Measurements from ENCODE around the gene PRSS23. TPM values are rescaled to one million over a fixed set of nuclear protein-coding genes. Genes with fewer than 3 reads are reported as not detected.
"Not testable (repeated sequence)": the region's sequence is repeated elsewhere in the genome, so short reads cannot be mapped to it uniquely, and the experiment has no call there.

The PRSS23 gene
- total and polyA plus RNA-seq, 12 donors = 3.3 to 32.9 (median 7.4) TPM

DNA sequence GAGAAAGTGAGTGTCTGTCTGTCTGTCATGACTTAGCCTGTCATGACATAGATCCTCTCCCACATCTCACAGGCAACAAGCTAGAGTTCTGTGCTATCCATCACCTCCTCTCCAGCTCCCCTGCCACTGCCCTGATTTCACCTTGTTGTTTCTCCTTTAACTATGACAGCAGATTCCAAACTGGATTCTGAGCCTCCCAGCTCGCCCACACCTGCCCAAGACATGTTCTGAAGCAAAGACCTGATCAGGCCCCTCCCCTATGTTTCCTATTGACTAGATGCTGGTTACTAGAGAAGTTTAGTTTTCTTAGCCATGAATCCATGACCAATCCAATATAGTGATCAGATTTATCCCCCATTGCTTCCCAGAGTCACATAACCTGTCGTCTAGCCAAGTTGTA is 15.4 kb downstream of the PRSS23 start:
- Histone ChIP-seq H3K36me3 (no peaks in the 10 kb centered on the region), H3K9me3 (no peaks in the 10 kb centered on the region), H3K27ac (peak overlapping the region in 3 of 10 donors; percentile 23 to 52 (median 31)), H3K4me1 (peaks cover 0 to 44% (median 10%) of the 10 kb centered on the region in 9 donors), H3K4me3 (no peak overlapping the region), H3K27me3 (no peaks in the 10 kb centered on the region)
- ATAC-seq = no peak
- TF ChIP-seq, protein P1, sequence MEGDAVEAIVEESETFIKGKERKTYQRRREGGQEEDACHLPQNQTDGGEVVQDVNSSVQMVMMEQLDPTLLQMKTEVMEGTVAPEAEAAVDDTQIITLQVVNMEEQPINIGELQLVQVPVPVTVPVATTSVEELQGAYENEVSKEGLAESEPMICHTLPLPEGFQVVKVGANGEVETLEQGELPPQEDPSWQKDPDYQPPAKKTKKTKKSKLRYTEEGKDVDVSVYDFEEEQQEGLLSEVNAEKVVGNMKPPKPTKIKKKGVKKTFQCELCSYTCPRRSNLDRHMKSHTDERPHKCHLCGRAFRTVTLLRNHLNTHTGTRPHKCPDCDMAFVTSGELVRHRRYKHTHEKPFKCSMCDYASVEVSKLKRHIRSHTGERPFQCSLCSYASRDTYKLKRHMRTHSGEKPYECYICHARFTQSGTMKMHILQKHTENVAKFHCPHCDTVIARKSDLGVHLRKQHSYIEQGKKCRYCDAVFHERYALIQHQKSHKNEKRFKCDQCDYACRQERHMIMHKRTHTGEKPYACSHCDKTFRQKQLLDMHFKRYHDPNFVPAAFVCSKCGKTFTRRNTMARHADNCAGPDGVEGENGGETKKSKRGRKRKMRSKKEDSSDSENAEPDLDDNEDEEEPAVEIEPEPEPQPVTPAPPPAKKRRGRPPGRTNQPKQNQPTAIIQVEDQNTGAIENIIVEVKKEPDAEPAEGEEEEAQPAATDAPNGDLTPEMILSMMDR (IDR thresholded peaks at IDR 0.05) = no peak
- DNase-seq = no peak
- WGBS, 2 donors = 79 to 95% methylated on average over 2 of the region's 2 CpGs
- intact Hi-C loops (cut with DNase I) = loop anchor here in 8 of 10 donors (2.0 to 10.0 kb wide), 6 partner anchors 193 to 961 kb away; partner anchors contain the start of gene CCDC83 (in 1 of the 8)

DNA sequence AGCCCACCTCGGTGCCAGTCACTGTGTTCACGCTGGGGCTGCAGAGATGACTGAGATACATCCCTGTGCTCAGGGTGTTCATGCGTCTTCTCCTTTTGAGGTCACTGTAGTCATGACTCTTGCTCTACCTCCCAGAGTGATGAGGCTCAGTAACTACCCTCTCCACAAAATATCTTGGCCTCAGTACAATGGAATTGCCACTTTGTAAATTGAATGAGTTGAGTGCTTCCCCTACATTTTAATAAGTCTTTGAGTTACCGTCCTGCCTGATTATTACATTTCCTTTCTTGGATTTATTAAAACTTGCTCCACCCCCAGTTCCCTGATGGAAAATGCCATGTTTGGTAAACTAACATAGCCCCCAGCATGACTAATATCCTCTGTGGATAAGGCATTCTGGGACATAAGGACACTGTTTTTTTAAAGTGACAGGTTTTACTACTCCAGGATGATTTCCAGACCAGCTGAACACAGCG is 15.9 kb downstream of the PRSS23 start:
- H3K4me3 ChIP-seq = no peak overlapping the region
- H3K36me3 ChIP-seq = no peaks in the 10 kb centered on the region
- peaks cover 0 to 44% (median 10%) of the 10 kb centered on the region in 9 donors for H3K4me1 ChIP-seq
- intact Hi-C loops (cut with DNase I) = loop anchor here in 8 of 10 donors (2.0 to 10.0 kb wide), 6 partner anchors 194 to 961 kb away; partner anchors contain the start of gene CCDC83 (in 1 of the 8)
- DNase-seq (no peak), ATAC-seq (peak in 6 of 8 donors; percentile 30 to 72 (median 46))
- WGBS, 2 donors = 72 to 76% methylated on average over 5 of the region's 5 CpGs
- TF ChIP-seq, protein P1 (IDR thresholded peaks at IDR 0.05) = no peak
- H3K27me3 ChIP-seq = no peaks in the 10 kb centered on the region
- H3K27ac ChIP-seq = peak overlapping the region in 4 of 10 donors; percentile 4 to 32 (median 22)
- H3K9me3 ChIP-seq = no peaks in the 10 kb centered on the region

DNA sequence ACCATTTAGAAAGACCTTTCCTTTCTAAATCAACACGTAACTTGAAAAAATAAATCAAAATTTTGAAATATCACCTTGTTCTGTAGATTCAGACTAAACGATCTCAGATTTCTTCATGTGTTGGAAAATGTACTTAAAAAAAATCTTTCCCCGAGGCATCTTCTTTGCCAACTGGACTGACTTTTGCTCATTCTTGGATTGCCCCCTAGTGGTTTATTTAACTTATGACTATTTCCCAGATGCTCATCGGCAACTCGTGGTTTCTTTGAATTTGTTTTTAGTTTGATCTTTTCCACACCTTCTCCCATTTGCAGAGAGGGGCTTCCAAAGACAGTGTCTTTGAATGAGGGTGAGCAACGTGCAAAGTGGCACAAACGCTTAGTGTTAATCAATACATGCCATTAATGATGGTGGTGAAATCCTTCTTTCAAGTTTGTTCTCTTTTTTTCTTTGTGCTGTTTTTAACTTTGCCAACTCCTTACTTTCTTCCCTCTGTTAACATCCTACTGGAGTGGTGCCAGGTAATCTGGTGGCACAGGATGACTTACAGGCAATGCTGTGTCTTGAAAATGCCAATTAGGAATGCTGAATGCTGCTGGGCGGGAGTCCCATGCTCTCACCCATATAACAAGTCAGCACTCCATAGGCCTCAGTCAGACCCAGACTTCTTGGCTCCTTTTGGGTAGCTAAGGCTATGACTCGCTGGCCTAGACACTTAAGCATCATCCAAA is 18.3 kb downstream of the PRSS23 start:
- TF ChIP-seq, protein P1 (IDR thresholded peaks at IDR 0.05) = peak; percentile 59 to 88 (median 80)
- Histone ChIP-seq H3K27me3 (no peaks in the 10 kb centered on the region), H3K4me1 (peaks cover 0 to 44% (median 10%) of the 10 kb centered on the region in 9 donors), H3K27ac (no peak overlapping the region), H3K36me3 (no peaks in the 10 kb centered on the region), H3K4me3 (no peak overlapping the region), H3K9me3 (no peaks in the 10 kb centered on the region)
- WGBS, 2 donors = 13 to 14% methylated on average over 9 of the region's 9 CpGs
- ATAC-seq (peak in 7 of 8 donors; percentile 35 to 63 (median 45)), DNase-seq (peak in 1 of 2 donors; percentile 20)
- intact Hi-C loops (cut with DNase I) = loop anchor here (1.0 to 10.0 kb wide), 8 partner anchors 196 to 964 kb away; partner anchors contain the start of gene CCDC83 (in 1 of the 10)

DNA sequence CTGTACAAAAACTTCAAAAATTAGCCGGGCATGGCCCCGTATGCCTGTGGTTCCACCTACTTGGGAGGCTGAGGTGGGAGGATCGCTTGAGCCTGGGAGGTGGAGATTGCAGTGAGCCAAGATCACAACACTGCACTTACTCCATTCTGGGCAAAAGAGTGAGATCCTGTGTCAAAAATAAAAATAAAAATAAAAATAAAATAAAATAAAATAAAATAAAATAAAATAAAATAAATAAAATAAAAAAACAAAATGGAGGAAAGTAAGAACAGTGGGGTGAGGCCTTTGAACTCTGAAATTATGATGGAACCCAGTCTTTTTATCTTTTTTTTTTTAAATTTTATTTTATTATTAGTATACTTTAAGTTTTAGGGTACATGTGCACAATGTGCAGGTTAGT is 23.8 kb downstream of the PRSS23 start:
- DNase-seq; H3K36me3 ChIP-seq; H3K4me1 ChIP-seq; ATAC-seq; H3K4me3 ChIP-seq; H3K27ac ChIP-seq; intact Hi-C loops (cut with DNase I); H3K27me3 ChIP-seq: not testable (repeated sequence)
- 96 to 98% methylated on average over 3 of the region's 3 CpGs for WGBS, 2 donors
- H3K9me3 ChIP-seq = peaks cover 0 to 17% (median 0%) of the 10 kb centered on the region in 11 donors

DNA sequence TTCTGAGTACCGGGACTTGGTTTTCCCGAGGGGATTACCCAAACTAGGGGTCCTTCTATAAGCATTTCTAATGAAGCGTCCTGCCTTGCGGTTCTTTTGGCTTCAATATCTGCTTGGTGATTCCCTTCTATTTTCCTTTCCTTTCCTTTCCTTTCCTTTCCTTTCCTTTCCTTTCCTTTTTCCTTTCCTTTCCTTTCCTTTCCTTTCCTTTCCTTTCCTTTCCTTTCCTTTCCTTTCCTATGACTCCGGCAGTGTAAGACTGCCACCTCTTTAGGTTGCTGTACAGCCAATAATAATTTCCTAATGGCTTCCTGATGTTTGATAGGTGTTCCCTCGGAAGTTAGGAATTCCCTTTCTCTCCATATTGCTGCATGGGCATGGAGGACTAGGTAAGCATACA is 34.0 kb downstream of the PRSS23 start:
- WGBS, 2 donors = 96% methylated on average over 6 of the region's 6 CpGs
- intact Hi-C loops (cut with DNase I); DNase-seq; H3K4me1 ChIP-seq; ATAC-seq; H3K9me3 ChIP-seq; H3K36me3 ChIP-seq; H3K27me3 ChIP-seq; H3K4me3 ChIP-seq; H3K27ac ChIP-seq: not testable (repeated sequence)

DNA sequence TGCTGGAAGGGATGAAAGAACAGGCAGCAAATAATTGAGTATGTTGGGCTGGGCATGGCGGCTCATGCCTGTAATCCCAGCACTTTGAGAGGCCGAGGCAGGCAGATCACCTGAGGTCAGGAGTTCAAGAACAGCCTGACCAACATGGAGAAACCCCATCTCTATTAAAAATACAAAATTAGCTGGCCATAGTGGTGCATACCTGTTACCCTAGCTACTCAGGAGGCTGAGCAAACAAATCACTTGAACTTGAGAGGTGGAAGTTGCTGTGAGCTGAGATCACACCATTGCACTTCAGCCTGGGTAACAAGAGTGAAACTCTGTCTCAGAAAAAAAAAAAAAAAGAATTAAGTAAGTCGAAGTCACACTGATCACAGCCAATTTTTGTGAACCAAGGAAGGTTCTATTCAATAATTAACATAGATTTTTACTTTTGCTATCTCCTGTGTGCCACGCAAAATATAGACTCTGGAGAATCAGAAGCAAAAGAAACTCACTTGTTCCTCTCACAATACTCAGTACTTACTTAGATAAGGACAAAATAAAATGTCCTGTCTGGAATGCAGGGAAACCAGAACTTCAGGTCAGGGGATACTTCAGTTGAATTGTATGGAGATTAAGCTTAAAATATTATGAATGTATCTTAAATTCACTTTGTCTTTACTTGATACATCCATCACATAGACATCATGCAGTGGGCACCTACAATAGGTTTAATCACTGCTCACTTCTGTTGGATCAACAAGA is 44.6 kb downstream of the PRSS23 start:
- H3K4me1 ChIP-seq = peaks cover 0 to 13% (median 0%) of the 10 kb centered on the region in 9 donors
- DNase-seq; ATAC-seq; H3K27ac ChIP-seq; H3K4me3 ChIP-seq; intact Hi-C loops (cut with DNase I); H3K36me3 ChIP-seq; H3K27me3 ChIP-seq: not testable (repeated sequence)
- 88 to 89% methylated on average over 4 of the region's 4 CpGs for WGBS, 2 donors
- peaks cover 0 to 28% (median 3%) of the 10 kb centered on the region in 11 donors for H3K9me3 ChIP-seq
